Activated T-cell treated with anti-CD3 and anti-CD28 coated beads for 4 hours (primary cell): ENCODE measurements around the gene TARBP2.
"Not testable (repeated sequence)": the region's sequence is repeated elsewhere in the genome, so short reads cannot be mapped to it uniquely, and the experiment has no call there.

Experiments
- DNase-seq: peaks from one replicate; pipeline ENCODE4 v3.0.0-alpha.2; 2020

Gene TARBP2

GRCh38 chr12:53516758-53517455 lies 15.8 kb downstream of the TARBP2 start:
- no peak for DNase-seq

- no peak for DNase-seq
Measured at GRCh38 chr12:53518381-53518780, 17.3 kb downstream of the TARBP2 start.

DNA sequence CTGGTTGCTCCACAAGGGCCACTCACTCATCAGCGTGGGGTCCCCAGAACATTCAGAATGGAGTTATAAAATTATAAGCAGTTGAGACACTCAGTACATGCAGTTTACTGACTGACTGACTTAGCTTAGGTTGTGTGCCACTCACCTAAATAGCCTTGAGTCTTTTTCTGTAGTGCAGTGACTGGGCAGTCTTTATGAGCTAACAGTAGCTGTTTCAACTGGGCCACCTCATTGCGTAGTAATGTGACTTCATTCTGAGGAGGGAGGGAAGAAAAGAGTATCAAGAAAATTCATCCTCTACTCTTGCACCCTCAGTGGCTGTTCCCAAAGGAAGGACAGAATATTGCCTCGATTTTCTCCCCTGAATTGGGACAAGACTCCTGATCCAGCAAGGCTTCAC lies 22.0 kb downstream of the TARBP2 start:
- DNase-seq, result no peak

- DNase-seq, result no peak
Measured at GRCh38 chr12:53524476-53524875, 23.4 kb downstream of the TARBP2 start.

GRCh38 chr12:53530061-53530460 lies 29.0 kb downstream of the TARBP2 start:
- DNase-seq, result no peak

GRCh38 chr12:53530920-53531319 lies 29.8 kb downstream of the TARBP2 start:
- no peak for DNase-seq

DNA sequence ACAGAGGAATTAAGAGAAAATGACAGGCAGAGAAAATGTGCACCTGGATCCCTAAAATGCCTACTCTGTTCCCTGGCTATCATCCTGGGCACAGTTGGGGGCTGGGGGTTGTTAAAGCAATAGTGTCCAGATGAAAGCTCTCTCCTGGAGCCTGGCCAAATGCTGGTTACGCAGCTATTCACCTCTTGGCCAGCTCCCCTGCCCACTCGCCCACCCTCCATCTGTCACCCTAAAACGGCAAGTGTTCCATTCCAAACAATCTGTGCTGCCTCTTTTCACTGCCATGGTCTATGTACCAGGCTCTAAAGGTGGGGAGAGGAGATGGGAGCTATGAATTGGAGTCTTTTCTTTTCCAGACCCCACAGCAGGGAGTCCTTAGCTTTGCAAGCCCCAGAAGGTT lies 30.9 kb downstream of the TARBP2 start:
- DNase-seq, result no peak

DNA sequence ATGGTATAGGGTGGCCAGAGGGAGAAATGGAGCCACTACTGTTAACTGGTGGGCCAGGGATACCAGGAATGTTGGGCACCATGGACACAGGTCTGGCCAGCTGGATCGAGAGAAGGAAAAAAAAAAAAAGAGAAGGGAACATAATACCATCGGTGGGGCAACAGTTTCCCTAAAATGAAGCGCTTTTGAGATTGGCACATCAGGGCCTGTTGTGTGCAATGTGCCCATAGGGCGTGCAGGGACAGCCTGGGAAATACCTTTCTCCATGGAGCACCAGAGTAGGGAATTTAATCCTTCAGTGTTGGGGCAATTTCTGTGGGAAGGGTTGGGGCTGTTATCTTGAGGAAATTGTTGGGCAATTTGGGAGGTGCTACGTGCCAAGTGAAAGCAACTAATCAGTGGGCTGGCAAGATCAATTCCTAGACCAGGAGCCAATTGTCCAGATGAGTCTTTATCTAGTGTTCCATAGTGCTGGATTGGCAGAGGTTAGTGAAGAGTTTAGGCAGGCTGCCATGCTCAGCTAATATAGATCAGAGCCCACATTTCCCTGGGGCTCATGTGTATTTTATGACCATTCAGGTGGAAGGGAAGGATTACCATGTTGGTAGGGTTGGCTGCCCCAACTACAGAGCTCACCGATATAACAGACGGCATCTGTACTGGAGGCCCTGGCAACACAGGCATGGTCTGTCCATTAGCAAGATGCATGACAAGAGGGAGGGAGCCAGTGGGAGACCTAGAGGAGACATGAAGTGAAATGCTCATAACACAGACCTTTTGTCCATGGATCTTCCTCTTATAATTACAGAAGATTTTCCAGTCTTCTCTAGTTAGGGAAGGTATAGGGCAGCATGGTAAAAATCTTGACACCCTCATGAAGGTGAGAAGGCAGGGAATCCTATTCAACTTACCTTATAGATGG lies 31.7 kb downstream of the TARBP2 start:
- no peak for DNase-seq

- no peak for DNase-seq
Measured at GRCh38 chr12:53533471-53533870, 32.4 kb downstream of the TARBP2 start.

- no peak for DNase-seq
Measured at GRCh38 chr12:53536962-53537361, 35.9 kb downstream of the TARBP2 start.

GRCh38 chr12:53538209-53538689 lies 37.2 kb downstream of the TARBP2 start:
- no peak for DNase-seq

GRCh38 chr12:53539526-53539925 lies 38.4 kb downstream of the TARBP2 start:
- DNase-seq, result no peak

- peak; percentile 24 for DNase-seq
Measured at GRCh38 chr12:53543539-53543938, 42.5 kb downstream of the TARBP2 start.

DNA sequence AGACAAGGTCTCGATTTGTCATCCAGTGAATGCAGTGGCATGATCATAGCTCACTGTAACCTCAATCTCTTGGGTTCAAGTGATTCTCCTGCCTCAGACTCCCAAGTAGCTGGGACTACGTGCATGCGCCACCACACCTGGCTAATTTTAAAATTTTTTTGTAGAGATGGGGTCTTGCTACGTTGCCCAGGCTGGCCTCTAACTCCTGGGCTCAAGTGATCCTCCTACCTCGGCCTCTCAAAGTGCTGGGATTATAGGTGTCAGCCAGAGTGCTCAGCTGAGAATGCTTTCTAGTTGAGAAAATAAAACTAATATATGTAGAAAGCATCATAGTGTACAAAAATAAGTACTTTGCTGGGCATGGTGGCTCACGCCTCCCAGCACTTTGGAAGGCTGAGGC lies 47.3 kb downstream of the TARBP2 start:
- not testable (repeated sequence) for DNase-seq

- not testable (repeated sequence) for DNase-seq
Measured at GRCh38 chr12:53550131-53550530, 49.0 kb downstream of the TARBP2 start.

GRCh38 chr12:53550595-53550994 lies 49.5 kb downstream of the TARBP2 start:
- no peak for DNase-seq

DNA sequence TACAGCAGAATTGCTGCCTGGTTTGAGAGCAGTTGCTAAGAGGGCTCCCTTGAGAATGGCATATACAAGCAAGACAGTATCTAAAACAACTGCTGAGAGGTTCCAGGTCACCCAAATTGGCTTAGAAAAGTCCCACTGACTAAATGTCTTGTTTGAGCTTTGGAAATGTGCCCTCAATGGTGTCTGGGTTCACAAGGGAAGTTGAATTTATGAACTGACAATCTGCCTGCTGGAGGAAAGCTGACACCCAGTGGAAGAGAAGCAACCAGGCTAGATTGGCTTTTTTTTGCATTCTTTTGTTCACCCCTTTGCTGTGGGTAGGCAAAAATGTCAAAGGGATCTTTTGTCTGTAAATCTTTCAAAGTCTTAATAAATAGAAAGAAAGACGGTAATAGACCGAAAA lies 50.8 kb downstream of the TARBP2 start:
- no peak for DNase-seq

DNA sequence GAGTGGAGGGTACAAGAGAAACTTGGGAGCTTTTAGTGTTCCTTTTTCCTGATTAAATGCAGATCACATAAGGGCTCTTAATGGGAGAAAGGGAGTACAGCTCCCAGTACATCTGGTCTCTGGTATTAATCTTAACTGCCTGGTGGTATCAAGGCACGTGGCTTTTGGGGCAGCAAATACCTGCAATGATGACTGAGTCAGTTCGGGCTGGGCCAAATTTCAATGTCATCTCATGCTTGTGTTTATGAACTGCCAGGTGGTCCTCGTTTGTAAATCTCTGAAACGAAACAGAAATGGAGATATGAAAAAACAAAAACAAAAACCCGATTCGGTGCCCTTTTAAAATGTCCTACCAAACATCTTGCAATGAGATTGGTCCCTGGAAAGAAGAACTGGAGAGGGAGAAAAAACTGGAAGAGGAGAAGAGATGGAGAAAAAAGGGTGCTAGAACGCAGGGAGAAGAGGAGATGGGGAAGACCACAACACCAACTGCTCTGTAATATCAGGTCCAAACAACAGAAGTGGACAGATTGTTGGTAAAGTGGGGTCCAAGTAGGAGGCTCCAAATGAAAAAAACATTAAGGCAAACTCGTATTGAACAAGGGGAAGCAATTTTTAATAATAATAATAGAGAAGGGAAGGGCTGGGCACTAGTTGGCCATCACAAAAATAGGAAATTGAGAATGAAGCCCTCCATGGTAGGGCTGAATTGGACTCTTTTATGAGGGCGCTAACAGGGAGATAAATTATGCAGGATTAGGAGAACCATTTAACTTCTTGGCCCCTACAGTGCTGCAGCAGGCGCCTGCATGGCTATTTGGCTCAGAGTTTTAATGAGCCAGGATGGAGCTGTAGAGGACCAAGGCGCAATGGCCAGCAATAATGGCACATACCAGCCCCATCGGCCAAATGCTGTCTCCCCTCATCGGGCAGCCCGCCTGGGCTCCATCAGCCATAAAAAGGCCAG lies 51.6 kb downstream of the TARBP2 start:
- DNase-seq, result no peak
